HCT116 (cell line): Measurements from ENCODE around the gene THOC2.
"Not testable (repeated sequence)": the region's sequence is repeated elsewhere in the genome, so short reads cannot be mapped to it uniquely, and the experiment has no call there.

Source experiments
- CEBPB ChIP-seq: IDR thresholded peaks from 2 replicates; pipeline ENCODE4 v1.6.1; 2012; ENCODE audit warnings: low read depth
- FOSL1 ChIP-seq: IDR thresholded peaks from 2 replicates; pipeline ENCODE4 v1.6.1; 2012; ENCODE audit warnings: low read depth
- JUND ChIP-seq: IDR thresholded peaks from 2 replicates; pipeline ENCODE4 v1.6.1; 2012
- POLR2A ChIP-seq: IDR thresholded peaks from 2 replicates; pipeline ENCODE4 v1.7.0; 2011; ENCODE audit warnings: borderline replicate concordance; ENCODE audit not compliant: insufficient read depth, insufficient read length; ENCODE audit errors: extremely low read depth
- POLR2AphosphoS5 ChIP-seq: IDR thresholded peaks from 2 replicates; pipeline ENCODE4 v1.6.1; 2011; ENCODE audit warnings: mild to moderate bottlenecking, low read depth, low read length, moderate library complexity
- RAD21 ChIP-seq: IDR thresholded peaks from 2 replicates; pipeline ENCODE4 v1.6.1; 2012; ENCODE audit warnings: low read depth, mild to moderate bottlenecking
- REST ChIP-seq: IDR thresholded peaks from 2 replicates; pipeline ENCODE4 v1.6.1; 2012; ENCODE audit warnings: low read depth
- SRF ChIP-seq: IDR thresholded peaks from 2 replicates; pipeline ENCODE4 v1.6.1; 2012; ENCODE audit warnings: low read depth
- TCF7L2 ChIP-seq: IDR thresholded peaks from 2 replicates; pipeline ENCODE4 v1.7.0; 2011; ENCODE audit warnings: borderline replicate concordance, inconsistent platforms; ENCODE audit not compliant: insufficient read depth, insufficient read length; ENCODE audit errors: extremely low read depth
- ZFX ChIP-seq: fragments of 450-650 bp; IDR thresholded peaks from 2 replicates; pipeline ENCODE4 v1.6.1; 2017
- TF ChIP-seq, protein P1 (sequence below), 3 experiments: fragments of 200-600 bp in 1 of 3; sonication (generic) in 1 of 3; IDR thresholded peaks in 2 of 3; conservative IDR thresholded peaks in 1 of 3; 2 replicates each; pipeline ENCODE4 v1.5.1; 2012 to 2017; ENCODE audit warnings: low read depth in 2 of 3, low read length in 2 of 3, antibody characterized with exemption in 1 of 3, borderline replicate concordance in 1 of 3, control low read depth in 1 of 3, mild to moderate bottlenecking in 1 of 3, mixed read lengths in 1 of 3, mixed run types in 1 of 3, moderate library complexity in 1 of 3; ENCODE audit not compliant: insufficient read depth in 1 of 3

DNA sequence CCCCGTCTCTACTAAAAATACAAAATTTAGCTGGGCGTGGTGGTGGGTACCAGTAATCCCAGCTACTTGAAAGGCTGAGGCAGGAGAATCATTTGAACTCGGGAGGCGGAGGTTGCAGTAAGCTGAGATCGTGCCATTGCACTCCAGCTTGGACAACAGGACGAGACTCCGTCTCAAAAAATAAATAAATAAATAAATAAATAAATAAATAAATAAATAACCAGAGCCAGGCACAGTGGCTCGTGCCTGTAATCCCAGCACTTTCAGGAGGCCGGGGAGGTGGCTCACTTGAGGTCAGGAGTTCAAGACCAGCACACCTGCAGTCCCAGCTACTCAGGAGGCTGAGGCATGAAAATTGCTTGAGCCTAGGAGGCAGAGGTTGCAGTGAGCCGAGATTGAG lies 48.9 kb upstream of the THOC2 start:
- not testable (repeated sequence) for TF ChIP-seq CEBPB, POLR2AphosphoS5, POLR2A, TCF7L2, RAD21, SRF, JUND, REST, FOSL1, ZFX
- TF ChIP-seq, protein P1, sequence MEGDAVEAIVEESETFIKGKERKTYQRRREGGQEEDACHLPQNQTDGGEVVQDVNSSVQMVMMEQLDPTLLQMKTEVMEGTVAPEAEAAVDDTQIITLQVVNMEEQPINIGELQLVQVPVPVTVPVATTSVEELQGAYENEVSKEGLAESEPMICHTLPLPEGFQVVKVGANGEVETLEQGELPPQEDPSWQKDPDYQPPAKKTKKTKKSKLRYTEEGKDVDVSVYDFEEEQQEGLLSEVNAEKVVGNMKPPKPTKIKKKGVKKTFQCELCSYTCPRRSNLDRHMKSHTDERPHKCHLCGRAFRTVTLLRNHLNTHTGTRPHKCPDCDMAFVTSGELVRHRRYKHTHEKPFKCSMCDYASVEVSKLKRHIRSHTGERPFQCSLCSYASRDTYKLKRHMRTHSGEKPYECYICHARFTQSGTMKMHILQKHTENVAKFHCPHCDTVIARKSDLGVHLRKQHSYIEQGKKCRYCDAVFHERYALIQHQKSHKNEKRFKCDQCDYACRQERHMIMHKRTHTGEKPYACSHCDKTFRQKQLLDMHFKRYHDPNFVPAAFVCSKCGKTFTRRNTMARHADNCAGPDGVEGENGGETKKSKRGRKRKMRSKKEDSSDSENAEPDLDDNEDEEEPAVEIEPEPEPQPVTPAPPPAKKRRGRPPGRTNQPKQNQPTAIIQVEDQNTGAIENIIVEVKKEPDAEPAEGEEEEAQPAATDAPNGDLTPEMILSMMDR (IDR thresholded peaks at IDR 0.05 in 2 of 3, conservative IDR thresholded peaks at IDR 0.05 in 1 of 3; ENCODE audit: borderline replicate concordance in 1 of 3, insufficient read depth in 1 of 3, low read depth in 2 of 3, low read length in 2 of 3): not testable (repeated sequence)
